Measurements from ENCODE around the gene RBM19.

The RBM19 gene

DNA sequence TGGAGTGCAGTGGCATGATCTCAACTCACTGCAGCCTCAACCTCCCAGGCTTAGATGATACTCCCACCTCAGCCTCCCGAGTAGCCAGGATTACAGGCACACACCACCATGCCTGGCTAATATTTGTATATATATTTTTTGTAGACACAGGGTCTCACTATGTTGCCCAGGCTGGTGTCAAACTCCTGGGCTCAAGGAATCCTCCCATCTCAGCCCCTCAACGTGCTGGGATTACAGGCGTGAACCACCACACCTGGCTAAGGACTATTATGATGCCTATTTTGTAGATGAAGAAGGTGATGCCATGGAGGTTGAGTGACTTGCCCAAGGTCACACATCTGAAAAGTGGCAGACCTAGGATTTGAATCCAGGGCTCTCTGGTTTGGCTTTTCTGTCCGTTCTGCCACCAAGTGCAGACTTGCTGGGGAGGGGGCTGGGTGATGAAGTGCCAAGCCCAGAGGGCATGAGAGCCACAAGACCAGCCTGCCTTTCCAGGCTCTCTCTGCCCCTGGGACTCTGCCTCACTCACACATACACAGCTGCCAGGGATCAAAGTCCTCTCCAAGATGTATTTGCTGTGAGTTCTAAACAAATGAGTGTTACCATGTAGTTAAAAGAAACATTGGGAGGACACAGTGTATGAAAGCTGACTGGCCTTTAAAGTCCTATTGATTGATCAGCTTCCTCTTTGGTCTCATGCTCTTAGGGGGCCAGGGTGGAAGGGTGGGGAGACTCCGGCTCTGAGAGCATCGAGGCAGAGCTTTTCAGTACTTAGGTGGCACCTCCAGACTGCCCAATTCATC lies 21.3 kb upstream of the RBM19 start:
- TF ChIP-seq CTCF (IDR thresholded peaks at IDR 0.05; ENCODE audit: borderline replicate concordance, insufficient read depth, low read depth, low read length), result no peak
- H3K4me3 ChIP-seq (ENCODE audit: low read depth, low read length), result no peak overlapping the region

DNA sequence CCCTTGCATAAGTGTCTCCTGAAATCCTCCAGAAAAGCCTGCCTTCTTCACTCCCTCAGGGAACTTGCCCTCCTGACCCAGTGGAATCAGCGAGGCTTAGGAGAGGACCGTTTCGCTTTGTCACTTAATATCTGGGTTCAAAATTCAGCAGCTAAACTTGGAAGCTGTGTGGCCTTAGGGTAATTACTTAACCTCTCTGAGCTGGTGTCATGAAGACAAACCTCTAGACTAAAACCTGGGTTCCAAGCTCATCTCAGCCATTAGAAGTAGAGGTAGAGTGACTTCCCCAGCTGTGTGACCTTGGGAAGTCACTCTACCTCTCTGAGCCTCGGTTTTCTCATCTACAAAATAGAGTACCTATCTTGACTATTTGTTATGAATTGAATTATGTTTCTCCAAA lies 18.3 kb upstream of the RBM19 start:
- no peak for TF ChIP-seq CTCF (IDR thresholded peaks at IDR 0.05; ENCODE audit: borderline replicate concordance, insufficient read depth, low read depth, low read length)
- no peak overlapping the region for H3K4me3 ChIP-seq (ENCODE audit: low read depth, low read length)

- TF ChIP-seq CTCF (IDR thresholded peaks at IDR 0.05; ENCODE audit: borderline replicate concordance, insufficient read depth, low read depth, low read length), result no peak
- H3K4me3 ChIP-seq (ENCODE audit: low read depth, low read length), result no peak overlapping the region
Measured at GRCh38 chr12:113983777-113984448, 17.8 kb upstream of the RBM19 start.

DNA sequence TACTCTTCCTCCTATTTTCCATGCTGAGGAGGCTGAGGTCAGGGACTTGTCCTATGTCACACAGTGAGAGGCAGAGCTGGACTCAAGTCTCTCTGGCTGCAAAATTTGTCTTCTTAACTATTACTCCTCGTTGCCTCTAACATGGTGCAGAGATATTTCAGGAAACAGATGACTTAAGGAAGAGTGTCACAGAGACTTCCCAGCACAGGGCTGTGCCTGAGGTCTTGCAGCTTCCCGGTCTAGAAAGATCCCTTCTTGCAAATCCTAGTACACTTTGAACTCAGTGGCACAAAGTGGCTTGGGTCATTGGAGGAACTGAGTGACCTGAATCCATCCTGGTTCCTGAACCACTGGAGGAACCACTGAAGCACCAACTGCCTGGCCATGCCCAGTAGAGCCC lies 17.1 kb upstream of the RBM19 start:
- no peak overlapping the region for H3K4me3 ChIP-seq (ENCODE audit: low read depth, low read length)
- TF ChIP-seq CTCF (IDR thresholded peaks at IDR 0.05; ENCODE audit: borderline replicate concordance, insufficient read depth, low read depth, low read length), result no peak

GRCh38 chr12:113981876-113982275 lies 15.8 kb upstream of the RBM19 start:
- no peak for TF ChIP-seq CTCF (IDR thresholded peaks at IDR 0.05; ENCODE audit: borderline replicate concordance, insufficient read depth, low read depth, low read length)
- no peak overlapping the region for H3K4me3 ChIP-seq (ENCODE audit: low read depth, low read length)

DNA sequence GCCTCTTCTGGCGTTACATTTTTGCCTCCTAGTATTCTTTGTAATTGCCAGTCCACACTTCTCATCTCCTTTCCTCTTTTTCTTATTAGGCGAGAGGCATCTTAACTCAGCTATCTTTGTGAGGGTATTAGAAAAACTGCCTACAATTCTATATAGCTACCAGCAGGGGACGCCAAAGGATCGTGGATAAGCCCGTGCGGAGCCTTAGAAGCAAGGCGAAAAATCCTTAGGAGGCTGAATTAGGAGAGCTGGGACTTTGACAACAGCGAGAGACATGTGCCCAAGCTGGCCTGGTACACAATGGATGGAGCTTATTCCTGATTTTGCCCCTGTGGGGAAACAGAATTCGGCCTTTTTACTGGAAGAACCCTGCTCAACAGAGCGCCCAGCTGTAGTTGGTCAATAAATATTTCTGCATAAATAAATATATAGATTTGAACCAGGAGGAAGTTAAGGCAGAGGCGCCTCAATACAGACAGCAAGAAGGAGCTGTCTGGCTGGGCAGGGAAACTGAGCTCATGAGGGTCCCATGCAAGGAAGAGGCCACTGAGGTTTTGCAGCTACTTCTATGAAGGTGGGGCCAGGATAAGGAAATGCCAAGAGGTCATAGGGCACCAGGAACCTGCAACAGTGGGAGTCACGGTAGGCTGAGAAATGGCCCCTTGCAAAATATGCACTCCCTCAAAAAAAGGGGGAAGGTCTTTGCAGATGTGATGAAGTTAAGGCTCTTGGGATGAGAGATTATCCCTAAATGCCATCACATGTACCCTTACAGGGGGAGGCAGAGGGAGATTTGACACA lies 14.6 kb upstream of the RBM19 start:
- TF ChIP-seq CTCF (IDR thresholded peaks at IDR 0.05; ENCODE audit: borderline replicate concordance, insufficient read depth, low read depth, low read length), result peak; percentile 93
- H3K4me3 ChIP-seq (ENCODE audit: low read depth, low read length), result no peak overlapping the region
